NCI-H446 (cell line): ENCODE measurements around the gene PLEKHA5.
"Not testable (repeated sequence)": the region's sequence is repeated elsewhere in the genome, so short reads cannot be mapped to it uniquely, and the experiment has no call there.

Source experiments
- DNase-seq, 2 experiments: peaks; one replicate each; lab custom pipeline; 2025; lab: John Stamatoyannopoulos, UW

Gene PLEKHA5

GRCh38 chr12:19410211-19410610 lies 280.7 kb downstream of the PLEKHA5 start:
- peak in 1 of 2 experiments; percentile 53 for DNase-seq

- no peak for DNase-seq
Measured at GRCh38 chr12:19410629-19411185, 281.2 kb downstream of the PLEKHA5 start.

DNA sequence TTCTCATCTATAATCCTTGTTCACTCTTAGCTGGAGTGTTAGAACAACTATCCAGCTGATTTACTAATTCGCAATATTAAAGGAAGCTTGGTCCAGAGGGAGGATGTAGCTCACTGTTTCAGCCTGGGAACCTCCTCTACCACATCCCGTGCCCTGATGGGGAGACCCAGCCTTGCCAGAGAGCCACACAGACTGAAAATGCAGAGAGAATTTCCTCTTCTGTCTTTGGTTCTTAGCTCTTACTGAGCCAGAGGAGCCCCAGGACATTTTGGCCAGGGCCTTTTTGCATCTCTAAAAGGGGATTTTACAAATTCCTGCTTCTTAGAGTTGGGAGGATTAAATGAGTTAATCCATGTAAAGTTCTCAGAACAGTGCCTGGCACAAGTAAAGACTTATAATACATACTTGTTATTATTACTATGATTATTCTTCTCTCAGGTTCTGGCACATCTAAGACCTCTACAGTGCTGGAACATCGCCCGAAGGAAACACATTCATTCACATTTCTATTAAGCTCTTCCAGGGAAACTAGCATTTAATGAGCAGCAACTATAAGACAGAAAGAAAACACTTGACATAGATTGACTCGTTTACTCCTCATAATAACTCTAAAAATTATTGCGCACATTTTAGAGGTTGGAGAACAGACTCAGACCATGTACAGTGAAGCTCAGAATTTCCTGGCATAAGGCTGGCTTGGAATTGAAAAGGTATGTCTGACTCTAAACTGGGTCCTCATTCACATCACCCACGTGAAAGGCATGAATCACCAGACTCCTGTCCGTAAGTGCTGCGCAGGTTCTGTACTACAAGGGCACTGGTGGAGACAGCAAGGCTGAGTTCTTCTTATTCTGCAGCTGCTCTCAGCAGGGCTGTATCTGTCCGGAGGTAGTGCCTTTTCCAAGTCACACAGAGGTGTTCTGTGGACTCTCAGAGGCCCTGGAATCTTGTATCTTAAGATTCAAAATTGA lies 282.0 kb downstream of the PLEKHA5 start:
- no peak for DNase-seq

DNA sequence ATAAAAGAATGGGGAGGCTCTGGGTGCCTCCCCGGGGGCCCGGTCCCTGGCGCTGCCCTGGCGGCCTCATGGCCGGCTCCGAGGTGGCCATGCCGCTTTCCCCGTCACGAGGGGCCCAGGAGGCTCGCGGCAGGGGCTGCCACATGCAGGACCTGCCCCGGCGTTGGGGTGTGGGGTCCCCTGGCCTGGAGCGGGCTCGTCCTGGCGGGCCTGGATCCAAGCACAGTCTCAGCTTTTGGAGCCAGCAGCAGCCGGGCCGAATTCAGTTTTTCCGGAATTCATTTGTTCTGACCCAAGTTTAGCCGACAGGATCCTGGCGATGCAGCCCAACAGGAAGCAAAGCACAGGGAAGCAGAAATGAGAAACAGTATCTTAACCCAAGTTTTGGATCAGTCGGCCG lies 283.3 kb downstream of the PLEKHA5 start:
- no peak for DNase-seq

DNA sequence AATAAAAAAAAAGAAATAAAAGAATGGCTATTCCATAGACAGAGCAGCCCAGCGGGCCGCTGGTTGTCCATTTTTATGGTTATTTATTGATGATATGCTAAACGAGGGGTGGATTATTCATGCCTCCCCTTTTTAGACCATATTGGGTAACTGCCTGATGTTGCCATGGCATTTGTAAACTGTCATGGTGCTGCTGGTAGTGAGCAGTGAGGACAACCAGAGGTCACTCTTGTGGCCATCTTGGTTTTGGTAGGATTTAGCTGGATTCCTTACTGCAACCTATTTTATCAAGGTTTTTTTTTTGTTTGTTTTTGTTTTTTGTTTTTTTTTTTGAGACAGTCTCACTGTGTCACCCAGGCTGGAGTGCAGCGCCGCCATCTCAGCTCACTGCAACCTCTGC lies 284.0 kb downstream of the PLEKHA5 start:
- not testable (repeated sequence) for DNase-seq

- DNase-seq, result no peak
Measured at GRCh38 chr12:19415563-19415962, 286.0 kb downstream of the PLEKHA5 start.

DNA sequence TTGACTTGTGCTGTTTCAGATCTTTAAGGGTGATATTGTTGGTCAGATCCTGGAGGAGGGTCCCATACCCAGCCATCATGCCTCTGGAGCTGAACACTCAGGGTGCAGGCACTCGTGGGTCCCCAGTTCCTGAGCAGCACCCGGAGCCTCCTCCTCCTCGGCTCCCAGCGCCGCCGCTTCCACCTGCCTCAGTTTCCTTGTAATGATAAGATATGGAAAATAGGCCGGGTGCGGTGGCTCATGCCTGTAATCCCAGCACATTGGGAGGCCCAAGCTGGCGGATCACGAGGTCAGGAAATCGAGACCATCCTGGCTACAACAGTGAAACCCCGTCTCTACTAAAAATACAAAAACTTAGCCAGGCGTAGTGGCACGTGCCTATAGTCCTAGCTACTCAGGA lies 289.6 kb downstream of the PLEKHA5 start:
- DNase-seq, result no peak

GRCh38 chr12:19421503-19422282 lies 292.2 kb downstream of the PLEKHA5 start:
- DNase-seq, result no peak

DNA sequence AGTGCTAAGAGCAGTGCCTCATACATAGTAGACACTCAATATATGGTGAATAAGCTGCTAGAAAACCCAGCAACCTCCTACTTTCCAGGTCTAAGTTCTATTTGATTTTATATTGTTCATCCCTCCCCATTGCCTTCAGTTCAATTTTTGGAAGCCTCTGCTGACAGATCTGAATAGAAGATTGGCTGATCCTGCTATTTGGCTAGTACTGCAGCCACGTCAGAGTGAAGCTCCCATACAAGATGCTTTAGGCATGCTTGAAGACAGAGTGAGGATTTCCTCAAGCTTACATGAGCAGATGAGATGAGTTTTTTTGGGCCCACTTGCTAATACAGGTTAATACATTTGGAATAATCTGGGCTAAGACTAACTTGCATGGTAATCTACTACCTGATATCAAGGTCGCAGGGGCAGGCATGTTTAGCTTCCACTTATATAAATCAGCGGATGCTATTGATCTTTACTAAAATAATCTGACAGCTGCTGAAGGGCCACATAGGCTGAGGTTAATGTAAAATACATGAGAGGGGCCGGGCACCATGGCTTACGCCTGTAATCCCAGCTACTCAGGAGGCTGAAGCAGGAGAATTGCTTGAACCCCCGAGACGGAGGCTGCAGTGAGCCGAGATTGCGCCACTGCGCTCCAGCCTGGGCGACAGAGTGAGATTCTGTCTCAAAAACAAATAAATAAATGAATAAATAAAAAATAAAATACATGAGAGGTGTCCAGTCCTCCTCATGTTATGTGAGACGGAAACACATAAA lies 293.8 kb downstream of the PLEKHA5 start:
- DNase-seq, result no peak
